GM21717 (cell line): Measurements from ENCODE around the gene TAF6L.
"Not testable (repeated sequence)": the region's sequence is repeated elsewhere in the genome, so short reads cannot be mapped to it uniquely, and the experiment has no call there.

Experiments
- ATAC-seq: cut with Tn5 transposase; IDR thresholded peaks from one replicate; pipeline ENCODE4 v1.9.1; 2021; ENCODE audit warnings: mild to moderate bottlenecking, moderate library complexity; ENCODE audit not compliant: unreplicated experiment

Gene TAF6L

GRCh38 chr11:62757846-62758788, 13.1 kb upstream of the TAF6L start:
- ATAC-seq: no peak

- not testable (repeated sequence) for ATAC-seq
These were observed 10.3 kb upstream of the TAF6L start for GRCh38 chr11:62760867-62761227.

DNA sequence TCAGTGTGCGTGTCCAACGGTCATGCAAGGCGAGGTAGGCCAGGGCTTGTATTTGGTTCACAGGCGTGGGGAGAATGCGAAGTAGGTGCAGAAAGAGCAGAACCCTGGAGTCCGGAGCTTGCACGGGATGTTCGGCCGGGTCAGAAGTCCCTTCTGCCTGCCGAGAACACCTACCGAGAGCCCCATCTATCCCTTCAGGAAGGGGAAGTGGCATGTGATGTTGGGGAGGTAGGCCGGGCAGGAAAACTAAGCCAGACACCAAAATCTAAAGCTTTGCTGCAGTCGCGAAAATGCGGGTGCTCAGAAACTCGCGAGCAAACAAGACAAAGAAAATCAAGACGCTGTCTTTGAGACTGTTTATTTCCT, 435 bp upstream of the TAF6L start:
- no peak for ATAC-seq

- no peak for ATAC-seq
These were observed 3.2 kb downstream of the TAF6L start for GRCh38 chr11:62774407-62774806.

DNA sequence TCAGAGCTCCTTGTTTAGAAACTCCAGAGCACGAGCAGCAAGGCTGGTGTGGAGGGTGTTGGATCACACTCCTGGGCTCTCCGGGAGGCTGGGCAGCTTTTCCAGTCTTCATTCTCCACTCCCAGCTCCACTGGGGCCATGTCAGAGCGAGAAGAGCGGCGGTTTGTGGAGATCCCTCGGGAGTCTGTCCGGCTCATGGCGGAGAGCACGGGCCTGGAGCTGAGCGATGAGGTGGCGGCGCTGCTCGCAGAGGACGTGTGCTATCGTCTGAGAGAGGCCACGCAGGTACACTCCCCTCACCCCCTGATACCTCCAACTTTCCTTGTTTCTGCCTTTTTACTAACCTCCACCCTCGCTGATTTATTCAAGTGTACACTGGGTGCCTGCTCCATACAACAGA, 4.5 kb downstream of the TAF6L start:
- no peak for ATAC-seq

DNA sequence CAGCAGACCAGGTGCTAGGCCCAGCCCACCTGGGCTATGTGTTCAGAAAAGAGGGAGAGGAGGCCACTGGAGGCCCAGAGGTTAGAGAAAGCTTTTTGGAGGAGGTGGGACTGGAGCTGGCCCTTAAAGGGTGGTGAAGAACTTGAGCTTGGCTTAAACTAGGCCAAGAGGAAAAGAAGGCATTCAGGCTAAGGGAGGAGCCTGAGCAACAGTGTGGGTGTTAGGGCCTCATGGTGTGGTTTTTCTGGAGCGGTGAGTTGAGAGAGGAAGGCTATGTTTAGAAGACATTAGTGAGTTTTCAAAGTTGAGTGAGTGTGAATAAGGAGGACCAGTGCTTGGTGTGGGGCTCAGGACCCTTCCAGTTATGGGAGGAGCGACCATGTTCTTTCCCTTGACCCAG, 6.2 kb downstream of the TAF6L start:
- no peak for ATAC-seq

DNA sequence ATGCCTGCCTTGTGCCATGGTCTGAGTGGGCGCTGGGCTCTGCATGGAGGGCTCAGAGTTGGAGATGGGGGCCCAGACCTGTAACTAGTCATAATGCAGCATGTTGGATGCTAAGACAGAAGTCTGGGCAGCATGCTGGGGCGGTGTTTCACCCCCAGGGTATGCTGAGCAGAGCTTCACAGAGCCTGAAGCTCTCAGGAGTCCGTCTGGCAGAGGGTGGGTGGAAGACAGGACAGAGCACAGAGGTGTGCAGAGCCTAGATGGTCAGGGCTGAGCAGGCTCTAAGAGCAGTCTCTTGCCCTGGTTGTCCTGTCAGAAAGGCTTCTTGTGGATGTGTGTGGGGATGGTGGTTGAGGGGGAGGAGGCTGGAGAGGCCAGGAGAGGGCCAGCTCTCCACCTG, 7.2 kb downstream of the TAF6L start:
- ATAC-seq: no peak

DNA sequence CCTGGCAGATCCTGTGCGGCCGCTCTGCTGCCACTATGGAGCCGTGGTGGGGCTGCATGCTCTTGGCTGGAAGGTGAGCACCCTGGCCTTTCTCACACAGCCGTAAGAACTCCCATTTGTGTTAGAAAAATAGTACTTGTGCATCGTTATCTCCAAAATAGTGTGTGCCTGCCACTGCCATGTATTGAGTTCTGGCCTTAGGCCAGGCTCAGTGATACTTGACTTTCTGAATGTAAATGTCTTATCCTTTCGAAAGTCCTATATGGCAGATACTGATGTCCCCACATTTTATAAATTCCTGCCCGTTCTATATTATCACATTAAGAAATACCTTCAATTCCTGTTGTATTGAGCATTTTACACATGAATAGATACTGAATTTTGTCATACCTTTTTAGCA, 11.6 kb downstream of the TAF6L start:
- ATAC-seq: no peak

DNA sequence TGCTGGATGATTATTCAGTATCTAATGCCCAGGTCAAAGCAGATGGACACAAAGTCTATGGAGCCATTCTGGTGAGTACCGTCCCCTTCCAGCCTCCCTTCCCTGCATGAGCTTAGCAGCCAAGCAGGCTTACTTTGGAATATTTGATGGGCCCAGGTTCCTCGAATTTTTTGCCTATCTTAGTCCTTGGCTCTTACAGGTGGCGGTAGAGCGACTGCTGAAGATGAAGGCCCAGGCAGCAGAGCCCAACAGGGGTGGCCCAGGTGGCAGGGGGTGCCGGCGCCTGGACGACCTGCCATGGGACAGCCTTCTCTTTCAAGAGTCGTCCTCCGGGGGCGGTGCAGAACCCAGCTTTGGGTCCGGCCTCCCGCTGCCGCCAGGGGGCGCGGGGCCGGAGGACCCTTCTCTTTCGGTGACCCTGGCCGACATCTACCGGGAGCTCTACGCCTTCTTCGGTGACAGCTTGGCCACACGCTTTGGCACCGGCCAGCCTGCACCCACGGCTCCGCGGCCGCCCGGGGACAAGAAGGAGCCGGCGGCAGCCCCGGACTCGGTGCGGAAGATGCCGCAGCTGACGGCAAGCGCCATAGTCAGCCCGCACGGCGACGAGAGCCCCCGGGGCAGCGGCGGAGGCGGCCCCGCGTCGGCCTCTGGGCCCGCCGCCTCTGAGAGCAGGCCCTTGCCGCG, 15.3 kb downstream of the TAF6L start:
- ATAC-seq: peak; percentile 51

DNA sequence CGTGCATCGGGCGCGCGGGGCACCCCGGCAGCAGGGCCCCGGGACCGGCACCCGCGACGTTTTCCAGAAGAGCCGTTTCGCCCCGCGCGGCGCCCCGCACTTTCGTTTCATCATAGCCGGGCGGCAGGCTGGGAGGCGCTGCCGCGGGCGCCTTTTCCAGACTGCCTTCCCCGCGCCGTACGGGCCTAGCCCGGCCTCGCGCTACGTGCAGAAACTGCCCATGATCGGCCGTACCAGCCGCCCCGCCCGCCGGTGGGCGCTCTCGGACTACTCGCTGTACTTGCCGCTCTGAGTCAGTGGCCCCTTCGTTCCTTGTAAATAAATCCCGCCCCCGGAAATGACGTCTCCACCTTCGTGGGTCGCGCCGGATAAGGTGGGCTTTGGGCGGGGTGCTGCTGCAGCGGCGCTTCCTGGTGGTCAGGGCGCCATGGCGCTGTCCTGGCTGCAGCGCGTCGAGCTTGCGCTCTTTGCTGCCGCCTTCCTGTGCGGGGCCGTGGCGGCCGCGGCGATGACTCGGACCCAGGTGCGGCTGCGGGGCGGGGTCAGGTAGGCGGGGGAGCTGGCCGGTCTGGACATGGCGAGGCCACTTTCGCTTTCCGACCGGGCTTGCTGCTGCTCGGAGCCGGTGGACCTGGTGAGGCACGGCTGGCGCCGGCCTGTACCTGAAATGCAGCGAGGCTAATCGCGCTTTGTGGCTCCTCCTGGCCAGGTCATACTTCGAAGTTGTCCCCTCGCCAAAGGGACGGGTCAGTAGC, 16.0 kb downstream of the TAF6L start, which contains the start of gene TMEM179B:
TSS of gene TMEM179B (plus strand) at position 398 of the 755 bp plus-strand sequence. CDS start at position 428, 30 bp downstream.
- ATAC-seq: peak; percentile 59

DNA sequence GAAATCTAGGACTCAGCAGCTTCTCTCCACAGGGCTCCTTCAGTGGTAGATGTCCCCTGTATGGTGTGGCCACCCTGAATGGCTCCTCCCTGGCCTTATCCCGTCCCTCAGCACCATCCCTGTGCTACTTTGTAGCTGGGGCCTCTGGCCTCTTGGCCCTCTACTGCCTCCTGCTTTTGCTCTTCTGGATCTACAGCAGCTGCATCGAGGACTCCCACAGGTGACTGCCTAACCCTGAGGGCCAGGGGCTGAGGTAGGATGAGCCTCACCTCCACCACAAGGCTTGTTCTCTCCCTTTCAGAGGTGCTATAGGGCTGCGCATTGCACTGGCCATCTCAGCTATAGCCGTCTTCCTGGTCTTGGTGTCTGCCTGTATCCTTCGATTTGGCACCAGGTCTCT, 17.8 kb downstream of the TAF6L start:
- ATAC-seq: no peak

DNA sequence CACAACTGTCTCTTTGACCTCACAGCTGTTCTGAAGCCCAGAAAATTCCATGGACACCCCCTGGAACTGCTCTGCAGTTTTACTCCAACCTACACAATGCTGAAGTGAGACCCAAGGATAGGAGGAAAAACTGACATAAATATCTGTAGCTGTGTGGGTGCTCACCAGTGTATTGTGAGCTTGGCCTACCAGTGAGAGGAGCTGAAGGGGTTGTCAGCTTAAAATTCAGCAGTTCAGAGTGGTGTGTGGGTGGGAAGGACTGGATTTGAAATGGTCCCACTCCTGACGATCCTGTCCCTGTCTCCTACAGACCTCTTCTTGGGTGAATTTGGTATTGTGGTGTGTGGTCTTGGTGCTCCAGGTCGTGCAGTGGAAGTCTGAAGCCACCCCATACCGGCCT, 18.4 kb downstream of the TAF6L start:
- no peak for ATAC-seq

DNA sequence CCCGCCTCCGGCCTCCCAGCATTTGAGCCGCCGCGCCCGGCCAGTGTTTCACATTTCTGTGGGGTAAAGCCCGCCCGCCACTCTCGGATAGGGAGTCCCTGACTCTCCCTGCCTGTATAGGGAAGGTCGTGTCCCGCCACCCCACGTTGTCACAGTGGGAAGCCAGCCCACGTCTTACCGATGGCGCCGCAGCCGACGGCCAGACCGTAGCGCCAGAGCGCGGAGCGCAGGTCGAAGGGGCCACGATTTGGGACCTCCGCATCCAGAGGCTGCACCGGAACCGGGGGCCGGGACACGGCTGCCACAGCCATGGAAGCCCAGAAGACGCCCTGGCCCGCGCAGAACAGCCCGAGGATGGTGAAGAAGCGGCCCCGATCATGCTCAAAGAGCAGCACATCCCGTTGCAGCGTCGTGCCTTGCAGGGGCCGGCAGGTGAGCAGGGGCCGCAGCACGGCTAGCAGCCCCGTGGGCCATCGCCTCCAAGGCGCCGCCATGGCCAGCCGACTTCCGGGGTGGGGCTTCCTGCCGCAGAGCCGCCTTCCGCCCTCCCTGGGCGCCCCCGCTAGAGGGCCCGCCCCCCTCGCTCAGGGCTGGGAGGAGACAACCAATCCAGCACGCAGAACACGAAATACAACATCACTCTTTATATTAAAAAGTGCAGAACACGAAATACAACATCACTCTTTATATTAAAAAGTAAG, 20.5 kb downstream of the TAF6L start, which contains the start of gene TMEM223:
TSS of gene TMEM223 (minus strand) at position 506 of the 701 bp plus-strand sequence. CDS start at position 494, 12 bp downstream.
- peak; percentile 64 for ATAC-seq

DNA sequence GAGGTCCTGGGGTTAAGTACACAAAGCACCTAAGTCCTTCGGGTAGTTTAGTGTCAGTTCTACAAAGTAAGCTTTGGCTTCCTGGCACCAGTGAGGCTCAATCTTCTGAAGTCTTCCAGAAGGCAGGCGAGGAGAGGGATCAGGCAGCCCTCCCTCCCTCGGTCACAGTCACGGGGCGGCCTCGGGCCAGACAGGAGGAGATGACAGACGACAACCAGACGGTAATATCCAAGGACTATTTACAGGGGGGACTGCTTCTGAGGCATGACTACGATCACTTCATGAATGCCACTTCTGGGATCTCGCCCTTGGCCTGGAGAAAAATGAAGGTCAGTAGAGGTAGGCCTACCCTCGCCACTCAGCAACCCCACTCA, 21.0 kb downstream of the TAF6L start:
- no peak for ATAC-seq

- no peak for ATAC-seq
These were observed 23.1 kb downstream of the TAF6L start for GRCh38 chr11:62794201-62794775.

DNA sequence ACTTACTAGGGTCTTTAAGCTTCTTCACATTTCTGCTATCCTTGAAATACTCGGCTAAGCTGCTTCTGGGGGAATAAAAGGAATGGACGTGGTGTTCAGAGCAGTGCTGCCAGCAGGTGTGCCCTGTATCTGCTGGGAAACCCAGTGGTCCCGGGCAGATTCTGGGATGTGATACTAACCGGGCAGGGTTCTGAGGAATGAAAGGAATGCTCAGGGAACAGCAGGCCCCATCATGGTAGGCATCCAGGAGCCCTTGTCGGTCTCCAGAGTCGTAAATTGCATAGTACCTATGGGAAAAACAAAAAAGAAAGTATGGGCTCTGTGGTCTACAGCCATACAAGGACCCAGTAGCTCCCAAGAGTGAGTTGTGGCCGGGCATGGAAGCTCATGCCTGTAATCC, 25.1 kb downstream of the TAF6L start:
- no peak for ATAC-seq

DNA sequence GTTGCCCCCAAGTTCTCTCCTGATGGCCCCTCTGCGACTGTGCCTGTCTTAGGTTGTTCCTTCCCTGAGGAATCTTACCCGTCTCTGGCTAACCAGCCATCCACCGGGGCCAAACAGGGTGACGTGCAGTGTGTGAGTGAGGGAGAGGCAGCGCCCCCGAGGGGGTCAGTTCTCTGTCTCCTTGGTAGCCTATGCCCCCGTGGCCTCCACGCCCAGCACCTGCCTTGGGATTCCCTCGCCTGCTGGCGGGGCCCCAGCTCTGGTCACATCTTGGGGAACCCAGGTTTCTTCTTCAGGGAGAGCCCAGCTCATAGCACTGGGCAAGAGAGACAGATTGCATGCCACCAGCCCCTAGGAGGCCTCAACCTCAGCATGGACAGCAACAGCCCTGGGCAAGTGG, 28.3 kb downstream of the TAF6L start:
- ATAC-seq: no peak

DNA sequence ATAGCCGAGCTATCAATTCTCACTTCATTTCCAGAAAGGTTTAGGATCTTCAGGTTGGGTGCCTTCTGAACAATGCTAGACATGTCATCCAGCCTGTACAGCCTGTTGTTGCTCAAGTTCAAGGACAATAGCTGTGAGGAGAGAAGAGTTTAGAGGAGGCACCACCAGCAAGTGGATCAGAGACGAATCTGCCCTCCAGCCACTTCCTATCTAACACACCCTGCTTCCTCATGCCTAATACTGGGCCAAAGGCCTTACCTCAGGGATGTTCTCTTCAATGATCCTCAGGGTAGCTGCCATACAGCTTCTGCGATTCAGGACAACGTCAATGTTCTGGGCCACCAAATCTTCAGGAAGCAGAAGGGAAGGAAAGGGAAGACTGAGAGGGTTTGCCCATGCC, 29.9 kb downstream of the TAF6L start:
- ATAC-seq: no peak

- ATAC-seq: peak; percentile 2
These were observed 33.3 kb downstream of the TAF6L start for GRCh38 chr11:62804310-62805075.
